Thyroid gland (tissue), 4 donors: ENCODE measurements around the gene ELP2. TPM values are rescaled to one million over a fixed set of nuclear protein-coding genes. Genes with fewer than 3 reads are reported as not detected.

Experiments used
- DNase-seq, 2 donors: peaks; one replicate each; pipeline ENCODE4 v3.0.0-alpha.2; 2019
- H3K27ac ChIP-seq, 3 donors: fragments of 200-600 bp; sonication (generic); 1 replicate in 2 of 3; 2 replicates in 1 of 3; pipeline ENCODE4 v1.5.1; 2016 to 2019; ENCODE audit warnings: mild to moderate bottlenecking in 1 of 3, moderate library complexity in 1 of 3
- H3K27me3 ChIP-seq: fragments of 200-600 bp; sonication (generic); one replicate; pipeline ENCODE4 v1.5.1; 2019
- H3K36me3 ChIP-seq, 2 donors: fragments of 200-600 bp; sonication (generic); one replicate each; pipeline ENCODE4 v1.5.1; 2016 to 2019
- H3K4me1 ChIP-seq, 2 donors: fragments of 200-600 bp; sonication (generic); one replicate each; pipeline ENCODE4 v1.5.1; 2017 to 2019
- H3K4me3 ChIP-seq, 3 donors: fragments of 200-600 bp; sonication (generic); replicated peaks in 1 of 3; 1 replicate in 2 of 3; 2 replicates in 1 of 3; pipeline ENCODE4 v1.5.1; 2016; ENCODE audit warnings: mild to moderate bottlenecking in 1 of 3
- H3K9me3 ChIP-seq: fragments of 200-600 bp; sonication (generic); one replicate; pipeline ENCODE4 v1.5.1; 2017
- POLR2A ChIP-seq, 2 donors: fragments of 450-650 bp; IDR thresholded peaks; one replicate each; pipeline ENCODE4 v1.6.1; 2017; ENCODE audit warnings: antibody characterized with exemption in 2 of 2, mild to moderate bottlenecking in 2 of 2, moderate library complexity in 1 of 2
- WGBS, 2 donors: methylation state at CpG; one replicate each; pipeline ENCODE4 v1.1.5; 2017; 5-methylcytosine and 5-hydroxymethylcytosine counted together
- intact Hi-C: fragments of 100-400 bp; cut with DNase I; formaldehyde crosslinking; loops from one replicate; pipeline ENCODE4 v1.15.1; 2023
- total RNA-seq, 4 donors: library from RNA; depleted of rRNA; stranded (reverse); fragments of >200 nt; gene quantifications; one replicate each; pipeline ENCODE4 v1.2.3, GENCODE V29; 2016
- TF ChIP-seq, protein P1 (sequence below), 6 experiments: fragments of 200-600 bp in 3 of 6; fragments of 450-650 bp in 3 of 6; sonication (generic) in 3 of 6; IDR thresholded peaks; one replicate each; pipeline ENCODE4 v1.5.1; 2016 to 2019; ENCODE audit warnings: antibody characterized with exemption in 6 of 6, mild to moderate bottlenecking in 2 of 6, inconsistent platforms in 1 of 6, moderate library complexity in 1 of 6

The ELP2 gene
- total RNA-seq, 4 donors from 2014 or later = 50.5 to 93.2 (median 61.4) TPM

DNA sequence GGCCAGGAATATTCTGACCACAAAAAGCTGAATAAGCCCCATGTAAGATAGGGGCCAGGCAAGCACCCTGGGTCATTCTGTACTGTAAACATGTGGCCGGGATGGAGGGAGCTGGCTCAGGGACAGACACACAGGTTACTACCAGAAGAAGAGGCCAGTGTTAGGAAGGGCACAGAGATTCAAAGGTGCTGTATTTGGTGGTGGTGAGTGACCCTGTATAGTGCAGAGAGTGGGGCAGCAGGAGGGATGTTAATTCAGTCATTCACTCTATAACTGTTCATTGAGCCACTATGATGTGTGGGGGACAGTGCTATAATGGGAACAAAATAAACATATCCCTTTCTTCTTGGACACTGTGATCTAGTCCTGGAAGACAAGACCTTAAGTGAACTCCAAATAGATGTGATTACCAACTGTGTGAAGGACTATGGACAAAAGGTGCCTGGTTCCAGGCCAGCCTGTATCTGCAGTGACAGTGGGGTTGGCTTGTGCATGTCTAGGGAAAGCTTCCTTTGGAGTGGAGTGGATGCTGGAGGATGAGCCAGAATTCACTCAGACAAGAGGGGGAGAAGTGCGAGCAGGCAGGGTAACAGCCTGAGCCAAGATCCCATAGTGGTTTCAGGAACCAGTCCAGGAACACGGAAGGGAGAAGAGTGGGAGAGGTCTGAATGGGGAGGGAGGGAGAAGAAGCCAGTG lies 65.9 kb downstream of the ELP2 start:
- 74 to 83% methylated on average over 3 of the region's 3 CpGs for WGBS, 2 donors
- H3K27ac ChIP-seq = no peak overlapping the region

DNA sequence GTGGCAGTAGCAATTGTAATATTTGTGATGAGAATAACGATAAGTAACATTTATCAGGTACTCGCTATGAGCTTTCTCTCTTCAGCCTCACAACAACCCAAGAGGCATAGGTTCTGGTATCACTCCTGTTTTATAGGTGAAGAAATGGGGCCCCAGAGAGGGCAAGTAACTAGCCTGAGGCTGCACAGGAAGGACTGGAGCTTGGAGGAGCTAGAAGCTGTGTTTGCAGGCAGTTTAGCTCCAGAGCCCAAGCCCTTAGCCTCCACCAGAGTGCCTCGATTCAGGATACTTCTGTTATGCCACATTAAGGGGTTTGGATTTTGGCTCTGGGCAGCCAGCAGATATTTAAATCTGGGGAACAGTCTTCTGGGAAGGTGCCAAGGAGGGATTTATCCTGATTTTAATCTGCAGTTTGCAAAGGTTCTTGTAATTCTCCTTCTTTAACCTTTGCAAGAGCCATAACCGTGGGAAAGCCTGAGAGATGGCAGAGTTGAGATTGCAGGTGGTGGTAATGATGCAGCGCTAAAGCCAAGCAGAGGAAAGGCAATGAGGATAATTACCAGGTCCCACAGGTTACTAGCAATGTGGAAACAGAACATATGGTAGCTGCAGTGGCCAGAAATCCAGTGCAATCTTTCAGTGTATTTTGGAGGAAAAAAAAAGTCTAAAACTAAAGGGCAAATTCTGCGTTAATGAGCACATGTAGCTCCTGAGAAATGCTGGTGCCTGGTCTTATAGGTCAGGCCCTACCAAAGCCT lies 66.7 kb downstream of the ELP2 start:
- WGBS, 2 donors = 86% methylated on average over 6 of the region's 6 CpGs
- TF ChIP-seq, protein P1, sequence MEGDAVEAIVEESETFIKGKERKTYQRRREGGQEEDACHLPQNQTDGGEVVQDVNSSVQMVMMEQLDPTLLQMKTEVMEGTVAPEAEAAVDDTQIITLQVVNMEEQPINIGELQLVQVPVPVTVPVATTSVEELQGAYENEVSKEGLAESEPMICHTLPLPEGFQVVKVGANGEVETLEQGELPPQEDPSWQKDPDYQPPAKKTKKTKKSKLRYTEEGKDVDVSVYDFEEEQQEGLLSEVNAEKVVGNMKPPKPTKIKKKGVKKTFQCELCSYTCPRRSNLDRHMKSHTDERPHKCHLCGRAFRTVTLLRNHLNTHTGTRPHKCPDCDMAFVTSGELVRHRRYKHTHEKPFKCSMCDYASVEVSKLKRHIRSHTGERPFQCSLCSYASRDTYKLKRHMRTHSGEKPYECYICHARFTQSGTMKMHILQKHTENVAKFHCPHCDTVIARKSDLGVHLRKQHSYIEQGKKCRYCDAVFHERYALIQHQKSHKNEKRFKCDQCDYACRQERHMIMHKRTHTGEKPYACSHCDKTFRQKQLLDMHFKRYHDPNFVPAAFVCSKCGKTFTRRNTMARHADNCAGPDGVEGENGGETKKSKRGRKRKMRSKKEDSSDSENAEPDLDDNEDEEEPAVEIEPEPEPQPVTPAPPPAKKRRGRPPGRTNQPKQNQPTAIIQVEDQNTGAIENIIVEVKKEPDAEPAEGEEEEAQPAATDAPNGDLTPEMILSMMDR (IDR thresholded peaks at IDR 0.05) = no peak
- TF ChIP-seq POLR2A (IDR thresholded peaks at IDR 0.05) = no peak
- intact Hi-C loops = no loop called here

More for the DNA sequence above, 65.9 kb downstream of the ELP2 start:
- TF ChIP-seq POLR2A (IDR thresholded peaks at IDR 0.05) = no peak
- TF ChIP-seq, protein P1 (IDR thresholded peaks at IDR 0.05) = no peak
- Histone ChIP-seq H3K4me3 (no peak overlapping the region), H3K9me3 (no peaks in the 10 kb centered on the region), H3K4me1 (no peaks in the 10 kb centered on the region), H3K27me3 (no peaks in the 10 kb centered on the region), H3K36me3 (no peaks in the 10 kb centered on the region)
- intact Hi-C loops = no loop called here
- DNase-seq = no peak

DNA sequence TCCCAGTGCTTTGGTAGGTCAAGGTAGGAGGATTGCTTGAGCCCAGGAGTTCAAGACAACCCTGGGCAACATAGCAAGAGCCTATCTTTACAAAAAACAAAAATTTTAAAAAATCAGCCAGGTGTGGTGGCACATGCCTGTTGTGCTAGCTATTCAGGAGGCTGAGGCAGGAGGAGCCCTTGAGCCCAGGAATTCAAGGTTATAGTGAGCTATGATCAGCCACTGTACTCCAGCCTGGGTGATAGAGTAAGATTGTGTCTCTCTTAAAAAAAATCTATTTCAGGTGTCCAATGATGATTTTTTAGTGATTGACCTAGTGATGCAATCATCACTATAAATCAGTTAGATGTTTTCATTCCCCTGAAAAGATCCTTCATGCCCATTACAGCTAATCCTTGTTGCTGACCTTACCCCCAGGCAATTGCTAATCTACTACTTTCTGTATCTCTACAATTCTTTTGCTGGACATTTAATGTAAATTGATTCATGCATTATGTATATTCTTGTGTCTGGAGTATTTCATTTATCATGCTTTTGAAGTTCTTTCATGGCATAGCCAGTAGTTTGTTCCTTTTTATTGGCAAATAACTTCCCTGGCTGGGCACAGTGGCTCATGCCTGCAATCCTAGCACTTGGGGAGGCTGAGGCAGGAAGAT lies 67.9 kb downstream of the ELP2 start:
- Histone ChIP-seq H3K4me1 (no peaks in the 10 kb centered on the region), H3K36me3 (no peaks in the 10 kb centered on the region), H3K27ac (no peak overlapping the region), H3K27me3 (no peaks in the 10 kb centered on the region), H3K9me3 (no peaks in the 10 kb centered on the region), H3K4me3 (no peak overlapping the region)
- DNase-seq = no peak
- intact Hi-C loops = no loop called here
- TF ChIP-seq POLR2A (IDR thresholded peaks at IDR 0.05) = no peak
- TF ChIP-seq, protein P1 (IDR thresholded peaks at IDR 0.05) = no peak

More for the DNA sequence above, 66.7 kb downstream of the ELP2 start:
- no peak for DNase-seq
- Histone ChIP-seq H3K27ac (no peak overlapping the region), H3K9me3 (no peaks in the 10 kb centered on the region), H3K36me3 (no peaks in the 10 kb centered on the region), H3K4me3 (no peak overlapping the region), H3K27me3 (no peaks in the 10 kb centered on the region), H3K4me1 (no peaks in the 10 kb centered on the region)

DNA sequence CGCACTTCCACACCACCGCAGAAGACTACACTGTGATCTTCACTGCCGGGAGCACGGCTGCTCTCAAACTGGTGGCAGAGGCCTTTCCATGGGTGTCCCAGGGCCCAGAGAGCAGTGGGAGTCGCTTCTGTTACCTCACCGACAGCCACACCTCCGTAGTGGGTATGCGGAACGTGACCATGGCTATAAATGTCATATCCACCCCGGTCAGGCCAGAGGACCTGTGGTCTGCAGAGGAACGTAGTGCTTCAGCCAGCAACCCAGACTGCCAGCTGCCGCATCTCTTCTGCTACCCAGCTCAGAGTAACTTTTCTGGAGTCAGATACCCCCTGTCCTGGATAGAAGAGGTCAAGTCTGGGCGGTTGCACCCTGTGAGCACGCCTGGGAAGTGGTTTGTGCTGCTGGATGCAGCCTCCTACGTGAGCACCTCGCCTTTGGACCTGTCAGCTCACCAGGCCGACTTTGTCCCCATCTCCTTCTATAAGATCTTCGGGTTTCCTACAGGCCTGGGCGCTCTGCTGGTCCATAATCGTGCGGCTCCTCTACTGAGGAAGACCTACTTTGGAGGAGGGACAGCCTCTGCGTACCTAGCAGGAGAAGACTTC lies 70.1 kb downstream of the ELP2 start:
- TF ChIP-seq, protein P1 (IDR thresholded peaks at IDR 0.05) = no peak
- no peak for TF ChIP-seq POLR2A (IDR thresholded peaks at IDR 0.05)
- DNase-seq = no peak
- H3K27ac ChIP-seq = no peak overlapping the region
- WGBS, 2 donors = 91 to 96% methylated on average over 12 to 22 of the region's 22 CpGs
- no peaks in the 10 kb centered on the region for H3K9me3 ChIP-seq
- H3K4me3 ChIP-seq = no peak overlapping the region
- no peaks in the 10 kb centered on the region for H3K36me3 ChIP-seq
- intact Hi-C loops = no loop called here
- H3K4me1 ChIP-seq = no peaks in the 10 kb centered on the region
- H3K27me3 ChIP-seq = no peaks in the 10 kb centered on the region
